ENCODE measurements around the gene NKIRAS2.

GRCh38 chr17:41998497-41998896 is 21.4 kb upstream of the NKIRAS2 start:
- TF ChIP-seq CTCF (conservative IDR thresholded peaks at IDR 0.05 in 1 of 2, IDR thresholded peaks at IDR 0.05 in 1 of 2; ENCODE audit: low read depth in 1 of 2, low read length in 2 of 2) (no peak), EZH2 (IDR thresholded peaks at IDR 0.05; ENCODE audit: low read length, missing control alignments) (no peak)
